C4-2B (cell line): ENCODE measurements around the gene NRXN3.

Experiments used
- CTCF ChIP-seq: fragments of 450-650 bp; conservative IDR thresholded peaks from 2 replicates; pipeline ENCODE4 v1.5.1; 2017; ENCODE audit warnings: mild to moderate bottlenecking
- ZFX ChIP-seq: fragments of 450-650 bp; IDR thresholded peaks from 2 replicates; pipeline ENCODE4 v1.6.1; 2017

GRCh38 chr14:79412822-79413221, 1242.6 kb downstream of the NRXN3 start:
- TF ChIP-seq CTCF (no peak), ZFX (no peak)
